Trophoblast cell (in vitro differentiated cells and primary cell): ENCODE measurements around the gene ZNF22.

Experiments used
- DNase-seq, 2 donors: peaks; one replicate each; pipeline ENCODE4 v3.0.0-alpha.2; 2016
- H2AFZ ChIP-seq: 2 replicates; pipeline ENCODE4 v1.6.1; 2013; ENCODE audit warnings: low read length, moderate library complexity, mild to moderate bottlenecking; ENCODE audit not compliant: insufficient read depth, poor library complexity
- H2AK5ac ChIP-seq: 2 replicates; pipeline ENCODE4 v1.6.1; 2013; ENCODE audit warnings: mild to moderate bottlenecking, low read length
- H2BK120ac ChIP-seq: 2 replicates; pipeline ENCODE4 v1.6.1; 2013; ENCODE audit warnings: low read length, mild to moderate bottlenecking, moderate library complexity; ENCODE audit not compliant: insufficient read depth, poor library complexity
- H2BK12ac ChIP-seq: 2 replicates; pipeline ENCODE4 v1.6.1; 2013; ENCODE audit warnings: mild to moderate bottlenecking, low read length, moderate library complexity
- H2BK5ac ChIP-seq: 2 replicates; pipeline ENCODE4 v1.6.1; 2013; ENCODE audit warnings: low read length, low read depth, moderate library complexity, mild to moderate bottlenecking; ENCODE audit not compliant: poor library complexity
- H3K14ac ChIP-seq: 2 replicates; pipeline ENCODE4 v1.6.1; 2013; ENCODE audit warnings: mild to moderate bottlenecking, low read length
- H3K18ac ChIP-seq: 2 replicates; pipeline ENCODE4 v1.6.1; 2013; ENCODE audit warnings: mild to moderate bottlenecking, low read length
- H3K23ac ChIP-seq: 2 replicates; pipeline ENCODE4 v1.6.1; 2013; ENCODE audit warnings: low read length
- H3K27ac ChIP-seq: 2 replicates; pipeline ENCODE4 v1.5.1; 2013; ENCODE audit warnings: low read depth, mild to moderate bottlenecking, inconsistent platforms, low read length, moderate library complexity
- H3K27me3 ChIP-seq: 2 replicates; pipeline ENCODE4 v1.6.1; 2013; ENCODE audit warnings: inconsistent platforms, mild to moderate bottlenecking, low read length, moderate library complexity; ENCODE audit not compliant: insufficient read depth
- H3K36me3 ChIP-seq, 2 experiments: 1 replicate in 1 of 2; 2 replicates in 1 of 2; pipeline ENCODE4 v1.6.1; 2013; ENCODE audit warnings: low read length in 2 of 2, mild to moderate bottlenecking in 2 of 2, moderate library complexity in 1 of 2; ENCODE audit not compliant: insufficient read depth in 2 of 2, control insufficient read depth in 1 of 2
- H3K4ac ChIP-seq: 2 replicates; pipeline ENCODE4 v1.6.1; 2013; ENCODE audit warnings: low read depth, mild to moderate bottlenecking, low read length, moderate library complexity
- H3K4me1 ChIP-seq, 2 experiments: 1 replicate in 1 of 2; 2 replicates in 1 of 2; pipeline ENCODE4 v1.6.1; 2013; ENCODE audit warnings: low read length in 2 of 2, mild to moderate bottlenecking in 2 of 2, moderate library complexity in 1 of 2; ENCODE audit not compliant: insufficient read depth in 2 of 2, control insufficient read depth in 1 of 2
- H3K4me2 ChIP-seq: 2 replicates; pipeline ENCODE4 v1.6.1; 2013; ENCODE audit warnings: inconsistent platforms, mild to moderate bottlenecking, low read length, moderate library complexity
- H3K4me3 ChIP-seq: 2 replicates; pipeline ENCODE4 v1.5.1; 2013; ENCODE audit warnings: mild to moderate bottlenecking, low read depth, low read length, inconsistent platforms
- H3K79me1 ChIP-seq: one replicate; pipeline ENCODE4 v1.6.1; 2013; ENCODE audit warnings: low read length
- H3K79me2 ChIP-seq: 2 replicates; pipeline ENCODE4 v1.6.1; 2013; ENCODE audit warnings: low read length, mild to moderate bottlenecking; ENCODE audit not compliant: control insufficient read depth, insufficient read depth, poor library complexity
- H3K9ac ChIP-seq: 2 replicates; pipeline ENCODE4 v1.6.1; 2013; ENCODE audit warnings: mild to moderate bottlenecking, low read length
- H3K9me3 ChIP-seq: 2 replicates; pipeline ENCODE4 v1.6.1; 2013; ENCODE audit warnings: low read depth, mild to moderate bottlenecking, control low read depth, inconsistent platforms, low read length; ENCODE audit not compliant: insufficient read depth
- H4K12ac ChIP-seq: 2 replicates; pipeline ENCODE4 v1.6.1; 2013; ENCODE audit warnings: low read depth, mild to moderate bottlenecking, low read length, moderate library complexity
- H4K8ac ChIP-seq: 2 replicates; pipeline ENCODE4 v1.6.1; 2013; ENCODE audit warnings: low read depth, mild to moderate bottlenecking, low read length, moderate library complexity
- H4K91ac ChIP-seq: one replicate; pipeline ENCODE4 v1.6.1; 2013; ENCODE audit warnings: low read depth, mild to moderate bottlenecking, low read length, moderate library complexity
- WGBS: extraction: QIAGEN DNeasy Blood & Tissue Kit; methylation state at CpG from one replicate; pipeline ENCODE4 v1.1.7; 2013; ENCODE audit warnings: missing lambda C conversion rate; ENCODE audit not compliant: insufficient read length, insufficient coverage; ENCODE audit errors: extremely low coverage; 5-methylcytosine and 5-hydroxymethylcytosine counted together

The ZNF22 gene

DNA sequence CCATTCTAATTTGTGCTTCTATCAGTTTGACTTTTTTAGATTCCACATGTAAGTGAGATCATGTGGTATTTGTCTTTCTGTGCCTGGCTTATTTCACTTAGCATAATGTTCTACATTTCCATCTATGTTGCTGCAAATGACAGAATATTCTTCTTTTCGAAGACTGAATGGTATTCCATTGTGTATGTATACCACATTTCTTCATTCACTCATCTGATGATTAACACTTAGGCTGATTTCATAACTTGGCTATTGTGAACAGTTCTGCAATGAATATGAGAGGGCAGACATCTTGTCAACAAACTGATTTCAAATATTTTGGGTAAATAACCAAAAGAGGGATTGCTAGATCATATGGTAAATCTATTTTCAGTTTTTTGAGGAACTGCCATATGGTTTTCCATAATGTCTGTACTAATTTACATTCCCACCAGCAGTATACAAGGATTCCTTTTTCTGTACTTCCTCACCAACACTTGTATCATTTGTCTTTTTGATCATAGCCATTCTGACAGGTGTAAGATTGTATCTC, 52.9 kb downstream of the ZNF22 start:
- Histone ChIP-seq H2BK5ac (no peak overlapping the region), H2AFZ (no peak overlapping the region), H3K27ac (no peak overlapping the region), H3K18ac (no peak overlapping the region), H3K14ac (no peak overlapping the region), H3K4ac (no peak overlapping the region), H4K91ac (no peak overlapping the region), H2BK12ac (no peak overlapping the region), H3K27me3 (no peaks in the 10 kb centered on the region), H2BK120ac (no peak overlapping the region), H4K12ac (no peak overlapping the region), H3K9me3 (no peaks in the 10 kb centered on the region), H3K79me2 (no peaks in the 10 kb centered on the region), H3K4me2 (no peak overlapping the region), H2AK5ac (no peak overlapping the region), H3K36me3 (no peaks in the 10 kb centered on the region), H3K4me1 (no peaks in the 10 kb centered on the region), H3K9ac (no peak overlapping the region), H3K79me1 (no peaks in the 10 kb centered on the region), H3K23ac (no peak overlapping the region), H4K8ac (no peak overlapping the region), H3K4me3 (no peak overlapping the region)
- no peak for DNase-seq
- no CpG with 5 or more reads among the region's 1 CpG for WGBS
